ENCODE data around the gene CCL1.

DNA sequence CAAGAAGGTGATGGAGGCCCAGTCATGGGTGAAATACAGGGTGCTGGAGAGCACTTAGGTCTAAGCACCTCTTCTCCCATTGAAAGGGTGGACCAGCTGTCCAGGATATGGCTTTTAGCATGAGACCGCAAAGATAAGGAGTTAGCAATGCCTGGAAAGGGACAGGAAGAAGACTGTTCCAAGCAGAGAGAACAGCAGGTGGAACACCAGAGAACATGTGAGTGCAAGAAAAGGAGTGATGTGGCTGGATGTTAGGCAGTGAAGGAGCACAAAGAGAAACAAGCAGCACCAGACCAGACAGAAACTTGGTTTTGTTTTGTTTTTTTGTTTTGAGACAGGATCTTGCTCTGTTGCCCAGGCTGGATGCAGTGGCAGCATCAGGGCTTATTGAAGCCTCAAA is 45.4 kb upstream of the CCL1 start:
- TF ChIP-seq, protein P1, sequence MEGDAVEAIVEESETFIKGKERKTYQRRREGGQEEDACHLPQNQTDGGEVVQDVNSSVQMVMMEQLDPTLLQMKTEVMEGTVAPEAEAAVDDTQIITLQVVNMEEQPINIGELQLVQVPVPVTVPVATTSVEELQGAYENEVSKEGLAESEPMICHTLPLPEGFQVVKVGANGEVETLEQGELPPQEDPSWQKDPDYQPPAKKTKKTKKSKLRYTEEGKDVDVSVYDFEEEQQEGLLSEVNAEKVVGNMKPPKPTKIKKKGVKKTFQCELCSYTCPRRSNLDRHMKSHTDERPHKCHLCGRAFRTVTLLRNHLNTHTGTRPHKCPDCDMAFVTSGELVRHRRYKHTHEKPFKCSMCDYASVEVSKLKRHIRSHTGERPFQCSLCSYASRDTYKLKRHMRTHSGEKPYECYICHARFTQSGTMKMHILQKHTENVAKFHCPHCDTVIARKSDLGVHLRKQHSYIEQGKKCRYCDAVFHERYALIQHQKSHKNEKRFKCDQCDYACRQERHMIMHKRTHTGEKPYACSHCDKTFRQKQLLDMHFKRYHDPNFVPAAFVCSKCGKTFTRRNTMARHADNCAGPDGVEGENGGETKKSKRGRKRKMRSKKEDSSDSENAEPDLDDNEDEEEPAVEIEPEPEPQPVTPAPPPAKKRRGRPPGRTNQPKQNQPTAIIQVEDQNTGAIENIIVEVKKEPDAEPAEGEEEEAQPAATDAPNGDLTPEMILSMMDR (IDR thresholded peaks at IDR 0.05): no peak
- TF ChIP-seq POLR2A (IDR thresholded peaks at IDR 0.05): no peak

Measured in body of pancreas (tissue), 4 donors.